Measurements from ENCODE around the gene DENND2A.

DNA sequence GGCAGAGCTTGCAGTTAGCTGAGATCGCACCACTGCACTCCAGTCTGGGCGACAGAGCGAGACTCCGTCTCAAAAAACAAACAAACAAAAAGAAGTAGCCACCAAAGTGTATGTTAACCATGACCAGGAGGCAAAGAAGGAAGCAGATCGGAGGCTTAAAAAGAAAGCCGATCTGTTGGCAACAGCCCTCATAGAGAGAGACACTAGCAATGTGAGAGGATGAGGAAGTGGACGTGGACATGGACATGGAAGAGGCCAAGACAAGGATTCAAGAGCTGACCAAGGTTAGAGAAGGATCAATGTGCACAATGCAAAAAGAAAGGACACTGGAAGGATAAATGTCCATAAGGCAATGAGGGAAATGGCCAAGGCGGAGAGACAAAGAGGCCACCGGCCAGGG, 17.3 kb upstream of the DENND2A start:
- TF ChIP-seq, protein P1, sequence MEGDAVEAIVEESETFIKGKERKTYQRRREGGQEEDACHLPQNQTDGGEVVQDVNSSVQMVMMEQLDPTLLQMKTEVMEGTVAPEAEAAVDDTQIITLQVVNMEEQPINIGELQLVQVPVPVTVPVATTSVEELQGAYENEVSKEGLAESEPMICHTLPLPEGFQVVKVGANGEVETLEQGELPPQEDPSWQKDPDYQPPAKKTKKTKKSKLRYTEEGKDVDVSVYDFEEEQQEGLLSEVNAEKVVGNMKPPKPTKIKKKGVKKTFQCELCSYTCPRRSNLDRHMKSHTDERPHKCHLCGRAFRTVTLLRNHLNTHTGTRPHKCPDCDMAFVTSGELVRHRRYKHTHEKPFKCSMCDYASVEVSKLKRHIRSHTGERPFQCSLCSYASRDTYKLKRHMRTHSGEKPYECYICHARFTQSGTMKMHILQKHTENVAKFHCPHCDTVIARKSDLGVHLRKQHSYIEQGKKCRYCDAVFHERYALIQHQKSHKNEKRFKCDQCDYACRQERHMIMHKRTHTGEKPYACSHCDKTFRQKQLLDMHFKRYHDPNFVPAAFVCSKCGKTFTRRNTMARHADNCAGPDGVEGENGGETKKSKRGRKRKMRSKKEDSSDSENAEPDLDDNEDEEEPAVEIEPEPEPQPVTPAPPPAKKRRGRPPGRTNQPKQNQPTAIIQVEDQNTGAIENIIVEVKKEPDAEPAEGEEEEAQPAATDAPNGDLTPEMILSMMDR (IDR thresholded peaks at IDR 0.05; ENCODE audit: low read length), result no peak
- TF ChIP-seq EZH2 (IDR thresholded peaks at IDR 0.05; ENCODE audit: borderline replicate concordance, low read length), result no peak

All from OCI-LY1 (cell line).